K562 (cell line): ENCODE results near the gene UGP2.

Experiments used
- EZH2 ChIP-seq: IDR thresholded peaks from 2 replicates; pipeline ENCODE4 v1.6.1; 2012; ENCODE audit warnings: low read depth, mild to moderate bottlenecking, inconsistent platforms, low read length, borderline replicate concordance
- ZNF766 ChIP-seq: fragments of 200-800 bp; sonication (Bioruptor generic); conservative IDR thresholded peaks from 2 replicates; pipeline ENCODE4 v1.6.1; 2016; ENCODE audit warnings: missing genetic modification characterization, missing compliant biosample characterization

DNA sequence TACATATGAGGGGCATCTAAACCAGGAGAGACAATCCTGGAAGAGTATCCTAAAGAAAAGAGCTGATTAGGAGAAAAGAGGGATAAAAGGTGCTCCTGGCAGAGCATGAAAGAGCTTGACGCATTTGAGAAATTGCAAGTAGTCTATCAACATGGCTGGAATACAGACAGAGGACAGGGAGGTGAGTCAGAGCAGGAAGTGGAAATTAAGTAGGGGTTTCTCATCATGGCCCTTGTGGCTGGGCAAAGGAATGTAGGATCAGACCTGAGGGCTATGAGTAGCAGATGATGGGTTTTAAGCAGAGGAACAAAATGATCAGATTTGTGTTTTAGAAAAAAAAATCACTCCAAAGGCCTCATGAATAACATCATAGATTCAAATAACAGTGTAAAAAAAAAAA lies 49.2 kb upstream of the UGP2 start:
- TF ChIP-seq EZH2 = no peak
- TF ChIP-seq ZNF766 = no peak
